DMS79 (cell line): ENCODE data around the gene MTSS2.
"Not testable (repeated sequence)": the region's sequence is repeated elsewhere in the genome, so short reads cannot be mapped to it uniquely, and the experiment has no call there.

Source experiments
- DNase-seq: peaks from one replicate; lab custom pipeline; 2025; lab: John Stamatoyannopoulos, UW

The MTSS2 gene

GRCh38 chr16:70653809-70654771 lies 31.8 kb downstream of the MTSS2 start:
- DNase-seq = peak; percentile 22

GRCh38 chr16:70653406-70653805 lies 32.4 kb downstream of the MTSS2 start:
- no peak for DNase-seq

GRCh38 chr16:70652322-70652721 lies 33.5 kb downstream of the MTSS2 start:
- peak; percentile 11 for DNase-seq

- no peak for DNase-seq
Observed at GRCh38 chr16:70651524-70651923, 34.3 kb downstream of the MTSS2 start.

- DNase-seq = no peak
Observed at GRCh38 chr16:70650216-70650615, 35.6 kb downstream of the MTSS2 start.

- no peak for DNase-seq
Observed at GRCh38 chr16:70649300-70649699, 36.6 kb downstream of the MTSS2 start.

- no peak for DNase-seq
Observed at GRCh38 chr16:70648606-70649005, 37.2 kb downstream of the MTSS2 start.

- no peak for DNase-seq
Observed at GRCh38 chr16:70647441-70648359, 38.2 kb downstream of the MTSS2 start.

- DNase-seq = peak; percentile 28
Observed at GRCh38 chr16:70646260-70647241, 39.3 kb downstream of the MTSS2 start, which contains the start of gene IL34. TSS of gene IL34 (plus strand) at chr16:70646559. CDS start at chr16:70646948, 389 bp downstream.

GRCh38 chr16:70644763-70645597 lies 40.9 kb downstream of the MTSS2 start:
- DNase-seq = no peak

GRCh38 chr16:70643264-70643663 lies 42.6 kb downstream of the MTSS2 start:
- not testable (repeated sequence) for DNase-seq

- no peak for DNase-seq
Observed at GRCh38 chr16:70642633-70643032, 43.2 kb downstream of the MTSS2 start.

GRCh38 chr16:70638814-70639792 lies 46.8 kb downstream of the MTSS2 start:
- no peak for DNase-seq
